PC-3 (cell line): ENCODE data around the gene RENBP. TPM values are rescaled to one million over a fixed set of nuclear protein-coding genes. Genes with fewer than 3 reads are reported as not detected.

Source experiments
- ATAC-seq: fragments of 200-7000 bp; cut with Tn5 transposase; 2 replicates; pipeline ENCODE4 v1.9.1; 2020; ENCODE audit warnings: mild to moderate bottlenecking, moderate library complexity
- BruUV-seq: library from RNA; stranded (reverse); fragments of 400-500 nt; replicated peaks from 2 replicates; lab custom pipeline; 2021; lab: Mats Ljungman, UMichigan
- CTCF ChIA-PET: fragments of 300-600 bp; sonication (Branson Sonifier 250); formaldehyde crosslinking; loops from one replicate; lab custom pipeline; 2022; ENCODE audit warnings: antibody characterized with exemption; lab: Charles Lee
- POLR2A ChIA-PET: fragments of 300-600 bp; sonication (Branson Sonifier 250); formaldehyde crosslinking; loops from one replicate; lab custom pipeline; 2022; ENCODE audit warnings: antibody characterized with exemption; ENCODE audit not compliant: unreplicated experiment; lab: Charles Lee
- DNase-seq: peaks from one replicate; pipeline ENCODE4 v3.0.0-alpha.2; 2015
- H2AFZ ChIP-seq: fragments of 300-600 bp; sonication (generic); 2 replicates; pipeline ENCODE4 v1.6.0; 2016; ENCODE audit warnings: antibody characterized with exemption, low read length
- H3F3A ChIP-seq: fragments of 300-600 bp; sonication (generic); one replicate; pipeline ENCODE4 v1.6.0; 2017; ENCODE audit warnings: antibody characterized with exemption, low read length, control low read depth, mild to moderate bottlenecking; ENCODE audit not compliant: unreplicated experiment
- H3K27ac ChIP-seq: fragments of 300-600 bp; sonication (generic); 2 replicates; pipeline ENCODE4 v1.5.1; 2016; ENCODE audit warnings: mild to moderate bottlenecking, low read length
- H3K27me3 ChIP-seq: fragments of 300-600 bp; sonication (generic); 2 replicates; pipeline ENCODE4 v1.6.1; 2016; ENCODE audit warnings: low read length, mixed read lengths
- H3K36me3 ChIP-seq: fragments of 300-600 bp; sonication (generic); 2 replicates; pipeline ENCODE4 v1.6.1; 2016; ENCODE audit warnings: low read depth, mixed run types, low read length, mixed read lengths
- H3K4me1 ChIP-seq: fragments of 300-600 bp; sonication (generic); 2 replicates; pipeline ENCODE4 v1.5.1; 2016; ENCODE audit warnings: low read length; ENCODE audit not compliant: insufficient read depth
- H3K4me2 ChIP-seq: fragments of 300-600 bp; sonication (generic); 2 replicates; pipeline ENCODE4 v1.6.0; 2016; ENCODE audit warnings: low read length
- H3K4me3 ChIP-seq: fragments of 300-600 bp; sonication (generic); 2 replicates; pipeline ENCODE4 v1.5.1; 2016; ENCODE audit warnings: mild to moderate bottlenecking, low read length, mixed read lengths
- H3K79me2 ChIP-seq: fragments of 300-600 bp; sonication (generic); 2 replicates; pipeline ENCODE4 v1.6.1; 2017; ENCODE audit warnings: low read length, mixed read lengths
- H3K9ac ChIP-seq: fragments of 300-600 bp; sonication (generic); 2 replicates; pipeline ENCODE4 v1.6.0; 2016; ENCODE audit warnings: mild to moderate bottlenecking, low read length
- H3K9me2 ChIP-seq: fragments of 300-600 bp; sonication (generic); replicated peaks from 2 replicates; pipeline ENCODE4 v1.6.1; 2016; ENCODE audit warnings: mixed run types, low read length, mixed read lengths
- H3K9me3 ChIP-seq: fragments of 300-600 bp; sonication (generic); 2 replicates; pipeline ENCODE4 v1.6.1; 2016; ENCODE audit warnings: low read length, mixed read lengths
- H4K20me1 ChIP-seq: fragments of 300-600 bp; sonication (generic); 2 replicates; pipeline ENCODE4 v1.6.1; 2016; ENCODE audit warnings: low read length, mixed read lengths
- EZH2 ChIP-seq: fragments of 300-600 bp; sonication (generic); IDR thresholded peaks from one replicate; pipeline ENCODE4 v1.6.1; 2017; ENCODE audit warnings: antibody characterized with exemption, mild to moderate bottlenecking, low read length; ENCODE audit not compliant: unreplicated experiment
- EZH2phosphoT487 ChIP-seq: fragments of 300-600 bp; sonication (generic); IDR thresholded peaks from 2 replicates; pipeline ENCODE4 v1.6.1; 2018; ENCODE audit warnings: mild to moderate bottlenecking, antibody characterized with exemption, low read length, borderline replicate concordance
- intact Hi-C: fragments of 100-400 bp; cut with micrococcal nuclease; formaldehyde crosslinking; loops from 2 replicates; pipeline ENCODE4 v1.9.0; 2023
- total RNA-seq: library from RNA; depleted of rRNA; stranded (reverse); fragments of >200 nt; gene quantifications from 2 replicates; pipeline ENCODE4 v1.2.3, GENCODE V29; 2014
- TF ChIP-seq, protein P1 (sequence below): fragments of 300-600 bp; sonication (generic); conservative IDR thresholded peaks from 2 replicates; pipeline ENCODE4 v1.5.1; 2017; ENCODE audit warnings: antibody characterized with exemption, low read depth, mild to moderate bottlenecking, low read length

The RENBP gene
- total RNA-seq, 1 experiment from 2014 or later = not detected

DNA sequence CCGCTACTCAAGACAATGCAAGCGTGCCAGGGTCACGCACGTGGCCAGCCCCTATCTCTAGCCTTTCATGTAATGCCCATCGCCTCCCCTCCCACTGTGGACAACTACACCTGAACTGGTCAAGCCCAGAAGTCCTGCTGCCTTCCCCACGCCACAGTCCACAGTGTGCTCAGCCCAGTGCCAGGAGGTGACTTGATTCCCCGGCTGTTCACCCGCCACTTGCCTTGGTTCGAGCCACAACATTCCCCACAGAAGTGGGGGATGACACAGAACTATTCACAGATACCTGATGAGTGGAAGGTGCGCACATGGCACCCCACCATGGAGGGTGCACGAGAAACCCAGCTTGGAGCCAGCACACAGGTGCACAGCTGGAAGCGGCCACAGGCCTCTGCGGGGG is 25.2 kb downstream of the RENBP start:
- DNase-seq (no peak), ATAC-seq (no peak)
- Histone ChIP-seq H2AFZ (no peak overlapping the region), H3K27me3 (no peaks in the 10 kb centered on the region), H3K79me2 (no peaks in the 10 kb centered on the region), H3K36me3 (no peaks in the 10 kb centered on the region), H3K9me2 (no peaks in the 10 kb centered on the region), H4K20me1 (no peaks in the 10 kb centered on the region), H3K9ac (no peak overlapping the region), H3K27ac (no peak overlapping the region), H3K4me3 (no peak overlapping the region), H3F3A (no peaks in the 10 kb centered on the region), H3K4me2 (no peak overlapping the region), H3K9me3 (no peaks in the 10 kb centered on the region), H3K4me1 (no peaks in the 10 kb centered on the region)
- no TSS peak for BruUV-seq
- ChIA-PET CTCF (no interaction called here), POLR2A (interaction anchor here (0.7 kb wide), 1 partner anchor 9 kb away, joined by 3 read pairs; no protein-coding TSS in a partner anchor)
- intact Hi-C loops = no loop called here
- TF ChIP-seq, protein P1, sequence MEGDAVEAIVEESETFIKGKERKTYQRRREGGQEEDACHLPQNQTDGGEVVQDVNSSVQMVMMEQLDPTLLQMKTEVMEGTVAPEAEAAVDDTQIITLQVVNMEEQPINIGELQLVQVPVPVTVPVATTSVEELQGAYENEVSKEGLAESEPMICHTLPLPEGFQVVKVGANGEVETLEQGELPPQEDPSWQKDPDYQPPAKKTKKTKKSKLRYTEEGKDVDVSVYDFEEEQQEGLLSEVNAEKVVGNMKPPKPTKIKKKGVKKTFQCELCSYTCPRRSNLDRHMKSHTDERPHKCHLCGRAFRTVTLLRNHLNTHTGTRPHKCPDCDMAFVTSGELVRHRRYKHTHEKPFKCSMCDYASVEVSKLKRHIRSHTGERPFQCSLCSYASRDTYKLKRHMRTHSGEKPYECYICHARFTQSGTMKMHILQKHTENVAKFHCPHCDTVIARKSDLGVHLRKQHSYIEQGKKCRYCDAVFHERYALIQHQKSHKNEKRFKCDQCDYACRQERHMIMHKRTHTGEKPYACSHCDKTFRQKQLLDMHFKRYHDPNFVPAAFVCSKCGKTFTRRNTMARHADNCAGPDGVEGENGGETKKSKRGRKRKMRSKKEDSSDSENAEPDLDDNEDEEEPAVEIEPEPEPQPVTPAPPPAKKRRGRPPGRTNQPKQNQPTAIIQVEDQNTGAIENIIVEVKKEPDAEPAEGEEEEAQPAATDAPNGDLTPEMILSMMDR = no peak
- TF ChIP-seq EZH2phosphoT487 = no peak
- no peak for TF ChIP-seq EZH2

DNA sequence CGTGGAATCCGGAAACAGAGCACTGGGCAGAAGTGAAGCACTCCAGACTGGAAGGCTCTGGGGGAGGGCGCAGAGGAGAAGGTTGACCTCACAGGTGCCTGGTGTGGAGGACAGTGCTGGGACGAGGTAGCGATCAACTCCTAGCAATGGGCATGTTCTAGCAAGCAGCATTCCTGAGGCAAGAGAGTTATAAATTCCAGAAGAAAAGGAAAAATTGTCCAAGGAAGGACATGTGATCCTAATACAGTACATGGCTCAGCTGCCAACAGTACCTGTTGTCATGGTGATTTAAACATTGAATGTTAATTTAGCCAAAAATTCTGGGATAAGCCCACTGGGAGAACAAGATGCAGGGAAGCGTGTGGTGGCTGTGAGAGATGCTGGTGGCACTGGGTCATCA is 26.6 kb downstream of the RENBP start:
- ChIA-PET POLR2A (no interaction called here), CTCF (no interaction called here)
- H3K27me3 ChIP-seq = no peaks in the 10 kb centered on the region
- no peak overlapping the region for H3K9ac ChIP-seq
- no peak overlapping the region for H3K4me3 ChIP-seq
- no peaks in the 10 kb centered on the region for H3K36me3 ChIP-seq
- H3K9me2 ChIP-seq = no peaks in the 10 kb centered on the region
- no peak for TF ChIP-seq EZH2
- TF ChIP-seq EZH2phosphoT487 = no peak
- TF ChIP-seq, protein P1 = no peak
- DNase-seq (no peak), ATAC-seq (no peak)
- H3K27ac ChIP-seq = no peak overlapping the region
- no peaks in the 10 kb centered on the region for H3K79me2 ChIP-seq
- intact Hi-C loops = no loop called here
- H4K20me1 ChIP-seq = no peaks in the 10 kb centered on the region
- no peak overlapping the region for H3K4me2 ChIP-seq
- H2AFZ ChIP-seq = no peak overlapping the region
- no TSS peak for BruUV-seq
- no peaks in the 10 kb centered on the region for H3K4me1 ChIP-seq
- H3K9me3 ChIP-seq = no peaks in the 10 kb centered on the region
- no peaks in the 10 kb centered on the region for H3F3A ChIP-seq

DNA sequence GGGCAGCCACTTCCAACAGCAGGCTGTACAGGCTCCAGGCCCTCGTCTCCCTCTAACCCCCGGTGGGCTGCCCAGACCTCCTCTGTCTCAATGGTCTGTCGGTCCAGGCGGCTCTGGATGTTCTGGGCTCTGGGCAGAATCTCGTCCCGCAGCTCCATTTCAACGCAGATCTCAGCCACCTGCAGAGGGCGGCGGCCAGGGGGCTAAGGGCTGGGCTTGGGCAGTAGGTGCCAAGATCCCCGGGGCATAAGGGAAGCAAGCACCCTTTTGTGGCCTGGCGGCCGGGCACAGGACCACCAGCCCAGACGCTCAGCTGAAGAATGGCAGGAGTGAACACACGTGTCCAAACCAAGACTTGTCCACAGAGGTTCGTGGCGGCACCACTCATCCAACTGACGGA is 30.7 kb downstream of the RENBP start:
- CTCF ChIA-PET = no interaction called here
- no TSS peak for BruUV-seq
- Histone ChIP-seq H3K4me2 (no peak overlapping the region), H3K4me1 (no peaks in the 10 kb centered on the region), H3K36me3 (no peaks in the 10 kb centered on the region), H3K79me2 (no peaks in the 10 kb centered on the region), H3K9ac (no peak overlapping the region), H4K20me1 (no peaks in the 10 kb centered on the region), H3K9me3 (no peaks in the 10 kb centered on the region), H3K27me3 (no peaks in the 10 kb centered on the region), H3F3A (no peaks in the 10 kb centered on the region), H3K9me2 (no peaks in the 10 kb centered on the region), H3K4me3 (no peak overlapping the region), H2AFZ (no peak overlapping the region), H3K27ac (no peak overlapping the region)
- DNase-seq (no peak), ATAC-seq (no peak)
- TF ChIP-seq EZH2 (no peak), EZH2phosphoT487 (no peak)
- TF ChIP-seq, protein P1 = no peak
- intact Hi-C loops = no loop called here
- POLR2A ChIA-PET = no interaction called here
